H1 (cell line): ENCODE measurements around the gene COL4A2. TPM values are rescaled to one million over a fixed set of nuclear protein-coding genes. Genes with fewer than 3 reads are reported as not detected.

Source experiments
- CTCF ChIA-PET: fragments of 300-600 bp; sonication (Branson Sonifier 250); formaldehyde crosslinking; loops from one replicate; lab custom pipeline; 2021; ENCODE audit not compliant: partially characterized antibody; lab: Charles Lee
- POLR2A ChIA-PET: fragments of 300-600 bp; sonication (Branson Sonifier 250); formaldehyde crosslinking; loops from one replicate; lab custom pipeline; 2021; ENCODE audit warnings: inconsistent platforms; ENCODE audit not compliant: partially characterized antibody; lab: Charles Lee
- DNase-seq, 2 experiments: peaks; one replicate each; pipeline versions ENCODE4 v3.0.0 to v3.0.0-alpha.2; 2010 to 2022; ENCODE audit warnings: low spot score in 2 of 2, low read depth in 1 of 2, mixed read lengths in 1 of 2
- FAIRE-seq: peaks from 2 replicates; lab custom pipeline; 2011; peaks lifted over from hg19 to GRCh38; lab: Jason Lieb, UNC
- H2AFZ ChIP-seq: 2 replicates; pipeline ENCODE4 v1.8.1; 2012; ENCODE audit warnings: low read length, inconsistent platforms
- H2AK5ac ChIP-seq: 2 replicates; pipeline ENCODE4 v1.6.1; 2013; ENCODE audit warnings: low read depth, low read length
- H2BK120ac ChIP-seq: replicated peaks from 2 replicates; pipeline ENCODE3; 2013; ENCODE audit warnings: low read depth, low read length, inconsistent platforms
- H2BK12ac ChIP-seq: 2 replicates; pipeline ENCODE4 v1.6.1; 2013; ENCODE audit warnings: low read depth, low read length
- H2BK15ac ChIP-seq: 2 replicates; pipeline ENCODE4 v1.6.1; 2013; ENCODE audit warnings: low read length
- H2BK20ac ChIP-seq: 2 replicates; pipeline ENCODE4 v1.6.1; 2013; ENCODE audit warnings: low read length
- H2BK5ac ChIP-seq: 2 replicates; pipeline ENCODE4 v1.6.1; 2013; ENCODE audit warnings: low read depth, low read length
- H3K14ac ChIP-seq: 2 replicates; pipeline ENCODE4 v1.6.1; 2013; ENCODE audit warnings: inconsistent platforms; ENCODE audit not compliant: insufficient read length
- H3K18ac ChIP-seq: 2 replicates; pipeline ENCODE4 v1.6.1; 2013; ENCODE audit warnings: low read length; ENCODE audit errors: extremely low read depth
- H3K23ac ChIP-seq: 2 replicates; pipeline ENCODE4 v1.6.1; 2013; ENCODE audit warnings: inconsistent platforms; ENCODE audit not compliant: insufficient read length
- H3K23me2 ChIP-seq: 2 replicates; pipeline ENCODE4 v1.6.1; 2013; ENCODE audit warnings: low read depth, low read length
- H3K27ac ChIP-seq: 2 replicates; pipeline ENCODE4 v1.6.1; 2011; ENCODE audit warnings: low read depth, low read length, inconsistent platforms
- H3K27me3 ChIP-seq, 4 experiments: replicated peaks in 1 of 4; 1 replicate in 1 of 4; 2 replicates in 3 of 4; pipeline versions ENCODE4 v1.6.1 to v1.8.1; 2011 to 2013; ENCODE audit warnings: low read length in 3 of 4, mild to moderate bottlenecking in 3 of 4, inconsistent platforms in 2 of 4, mixed read lengths in 2 of 4, moderate library complexity in 1 of 4; ENCODE audit not compliant: control insufficient read depth in 3 of 4, insufficient read depth in 3 of 4; ENCODE audit errors: extremely low read depth in 1 of 4
- H3K36me3 ChIP-seq, 4 experiments: 2 replicates each; pipeline versions ENCODE4 v1.6.1 to v1.8.1; 2011 to 2013; ENCODE audit warnings: mild to moderate bottlenecking in 4 of 4, low read length in 3 of 4, moderate library complexity in 2 of 4, control low read depth in 1 of 4, inconsistent platforms in 1 of 4; ENCODE audit not compliant: insufficient read depth in 4 of 4, control insufficient read depth in 2 of 4
- H3K4ac ChIP-seq: replicated peaks from 2 replicates; pipeline ENCODE3; 2013; ENCODE audit warnings: low read length, low read depth, mixed read lengths, inconsistent platforms; ENCODE audit not compliant: insufficient read length
- H3K4me1 ChIP-seq, 4 experiments: replicated peaks in 1 of 4; 1 replicate in 1 of 4; 2 replicates in 3 of 4; pipeline versions ENCODE4 v1.6.1 to v1.8.1; 2011 to 2013; ENCODE audit warnings: low read length in 3 of 4, inconsistent platforms in 2 of 4, mixed read lengths in 1 of 4; ENCODE audit not compliant: insufficient read depth in 4 of 4, control insufficient read depth in 3 of 4
- H3K4me2 ChIP-seq, 2 experiments: 2 replicates each; pipeline versions ENCODE4 v1.6.1 to v1.8.1; 2011 to 2013; ENCODE audit warnings: low read depth in 2 of 2, low read length in 2 of 2, control low read depth in 1 of 2, inconsistent platforms in 1 of 2, mild to moderate bottlenecking in 1 of 2; ENCODE audit not compliant: insufficient read depth in 1 of 2
- H3K4me3 ChIP-seq, 4 experiments: fragments of 200-600, 300-600 bp in 1 of 4; sonication (generic), shearing (Covaris generic), sonication (Bioruptor Twin) in 1 of 4; 2 replicates each; pipeline versions ENCODE4 v1.5.1 to v1.8.1; 2011 to 2016; ENCODE audit warnings: low read length in 4 of 4, low read depth in 3 of 4, control low read depth in 2 of 4, inconsistent platforms in 2 of 4, mild to moderate bottlenecking in 2 of 4, mixed read lengths in 1 of 4, moderate library complexity in 1 of 4; ENCODE audit not compliant: insufficient read depth in 2 of 4; ENCODE audit errors: extremely low read depth in 1 of 4
- H3K56ac ChIP-seq: replicated peaks from 2 replicates; pipeline ENCODE3; 2013; ENCODE audit warnings: low read depth, mild to moderate bottlenecking, mixed read lengths, low read length, inconsistent platforms; ENCODE audit not compliant: insufficient read length
- H3K79me1 ChIP-seq: 2 replicates; pipeline ENCODE4 v1.6.1; 2013; ENCODE audit warnings: low read depth, low read length, control low read depth
- H3K79me2 ChIP-seq, 2 experiments: 2 replicates each; pipeline versions ENCODE4 v1.6.1 to v1.8.1; 2012 to 2013; ENCODE audit warnings: low read length in 2 of 2, mild to moderate bottlenecking in 2 of 2, inconsistent platforms in 1 of 2; ENCODE audit not compliant: insufficient read depth in 2 of 2, control insufficient read depth in 1 of 2
- H3K9ac ChIP-seq, 4 experiments: replicated peaks in 1 of 4; 1 replicate in 1 of 4; 2 replicates in 3 of 4; pipeline versions ENCODE4 v1.6.1 to v1.8.1; 2011 to 2013; ENCODE audit warnings: low read depth in 3 of 4, low read length in 3 of 4, control low read depth in 2 of 4, mild to moderate bottlenecking in 2 of 4, moderate library complexity in 2 of 4, inconsistent platforms in 1 of 4; ENCODE audit errors: extremely low read depth in 1 of 4
- H3K9me3 ChIP-seq, 2 experiments: 2 replicates each; pipeline versions ENCODE4 v1.6.1 to v1.8.1; 2012 to 2013; ENCODE audit warnings: mild to moderate bottlenecking in 2 of 2, moderate library complexity in 2 of 2, control low read depth in 1 of 2, inconsistent platforms in 1 of 2, low read depth in 1 of 2, low read length in 1 of 2, mixed read lengths in 1 of 2; ENCODE audit not compliant: insufficient read depth in 2 of 2
- H4K20me1 ChIP-seq, 2 experiments: replicated peaks in 1 of 2; 2 replicates each; pipeline versions ENCODE3 to v1.8.1; 2011 to 2013; ENCODE audit warnings: inconsistent platforms in 2 of 2, low read length in 2 of 2, mild to moderate bottlenecking in 1 of 2; ENCODE audit not compliant: insufficient read depth in 2 of 2, control insufficient read depth in 1 of 2
- H4K5ac ChIP-seq: 2 replicates; pipeline ENCODE4 v1.6.1; 2013; ENCODE audit warnings: low read length, low read depth, mixed read lengths, inconsistent platforms; ENCODE audit not compliant: insufficient read length
- H4K8ac ChIP-seq: 2 replicates; pipeline ENCODE4 v1.8.0; 2013; ENCODE audit warnings: mild to moderate bottlenecking, moderate library complexity, low read length, inconsistent platforms; ENCODE audit not compliant: insufficient read depth; ENCODE audit errors: extremely low read depth
- H4K91ac ChIP-seq: replicated peaks from 2 replicates; pipeline ENCODE3; 2013; ENCODE audit warnings: low read length, mixed read lengths, inconsistent platforms; ENCODE audit not compliant: insufficient read length
- CHD1 ChIP-seq: IDR thresholded peaks from 2 replicates; pipeline ENCODE4 v1.6.1; 2012; ENCODE audit warnings: low read depth, low read length, improper control_type of control experiment
- CTBP2 ChIP-seq: IDR thresholded peaks from 2 replicates; pipeline ENCODE4 v1.7.0; 2011; ENCODE audit warnings: borderline replicate concordance, mild to moderate bottlenecking, moderate library complexity, mixed read lengths, low read length; ENCODE audit not compliant: insufficient read depth, insufficient read length
- CTCF ChIP-seq, 3 experiments: IDR thresholded peaks; 1 replicate in 2 of 3; 2 replicates in 1 of 3; pipeline versions ENCODE4 v1.5.1 to v1.6.1; 2011; ENCODE audit warnings: low read length in 3 of 3, mild to moderate bottlenecking in 3 of 3, inconsistent platforms in 2 of 3, low read depth in 1 of 3, moderate library complexity in 1 of 3; ENCODE audit not compliant: insufficient read depth in 1 of 3; ENCODE audit errors: control extremely low read depth in 1 of 3
- EGR1 ChIP-seq: IDR thresholded peaks from 2 replicates; pipeline ENCODE4 v1.6.1; 2011; ENCODE audit warnings: low read depth, low read length, borderline replicate concordance
- PHF8 ChIP-seq: fragments of 200-600 bp; sonication (generic); conservative IDR thresholded peaks from 2 replicates; pipeline ENCODE4 v1.7.1; 2012; ENCODE audit warnings: low read depth, mild to moderate bottlenecking, inconsistent platforms, low read length, moderate library complexity
- RBBP5 ChIP-seq: IDR thresholded peaks from 2 replicates; pipeline ENCODE4 v1.7.1; 2012; ENCODE audit warnings: low read depth, mild to moderate bottlenecking, inconsistent platforms, low read length, moderate library complexity, borderline replicate concordance
- RXRA ChIP-seq: IDR thresholded peaks from 2 replicates; pipeline ENCODE4 v1.6.1; 2011; ENCODE audit warnings: low read depth, mild to moderate bottlenecking, low read length, moderate library complexity; ENCODE audit not compliant: insufficient read depth
- SIN3A ChIP-seq, 2 experiments: IDR thresholded peaks in 1 of 2; conservative IDR thresholded peaks in 1 of 2; 2 replicates each; pipeline ENCODE4 v1.6.1; 2011 to 2012; ENCODE audit warnings: low read length in 2 of 2, improper control_type of control experiment in 1 of 2, low read depth in 1 of 2, mild to moderate bottlenecking in 1 of 2
- SUZ12 ChIP-seq: fragments of 200-600 bp; sonication (generic); IDR thresholded peaks from 2 replicates; pipeline ENCODE4 v1.6.1; 2012; ENCODE audit warnings: mild to moderate bottlenecking, inconsistent platforms, low read length, moderate library complexity, mixed read lengths
- TAF7 ChIP-seq: optimal IDR thresholded peaks from 2 replicates; pipeline ENCODE3; 2011; ENCODE audit warnings: low read depth, mild to moderate bottlenecking, inconsistent platforms, low read length, moderate library complexity, borderline replicate concordance
- YY1 ChIP-seq: IDR thresholded peaks from 2 replicates; pipeline ENCODE4 v1.6.1; 2011; ENCODE audit warnings: low read depth, mild to moderate bottlenecking, low read length
- WGBS, 2 experiments: shearing (Covaris generic) in 1 of 2; methylation state at CpG; one replicate each; pipeline versions ENCODE4 v1.1.6 to v1.1.7; 2013 to 2015; ENCODE audit warnings: low lambda C conversion rate in 2 of 2, mixed read lengths in 2 of 2, inconsistent platforms in 1 of 2, low coverage in 1 of 2, missing lambda C conversion rate in 1 of 2; ENCODE audit not compliant: insufficient replicate concordance in 2 of 2, insufficient coverage in 1 of 2, insufficient read length in 1 of 2; ENCODE audit errors: extremely low coverage in 1 of 2, missing lambda C conversion rate in 1 of 2; 5-methylcytosine and 5-hydroxymethylcytosine counted together
- polyA plus RNA-seq, 7 experiments: library from polyadenylated mRNA; depleted of rRNA in 3 of 7; stranded (reverse) in 5 of 7; unstranded in 2 of 7; fragments of >200 nt in 5 of 7; fragments of 200-250 nt in 2 of 7; gene quantifications; 1 replicate in 5 of 7; 2 replicates in 1 of 7; 4 replicates in 1 of 7; pipeline versions ENCODE4 v1.2.1 to v1.2.3, GENCODE V29; 2011 to 2013; ENCODE audit warnings: missing spikeins in 2 of 7, mixed read lengths in 2 of 7
- total RNA-seq: library from RNA; stranded (reverse); fragmentation: NEBNext Ultra II Directional; extraction: Animal tissue kit (Norgen Biotek cat#: 25700); gene quantifications from 2 replicates; pipeline ENCODE4 v1.2.1, GENCODE V29; 2021

COL4A2 gene
- total and polyA plus RNA-seq, 2 of the 8 experiments (the other 6 are each of a cell fraction or from before 2014, with no cell fraction given): 80.4 to 87.3 TPM

GRCh38 chr13:110272227-110272626 lies 34.9 kb upstream of the COL4A2 start:
- Histone ChIP-seq H4K20me1 (no peaks in the 10 kb centered on the region), H3K36me3 (no peaks in the 10 kb centered on the region), H3K23me2 (no peaks in the 10 kb centered on the region), H2AK5ac (no peak overlapping the region), H3K4me1 (peaks cover 3 to 16% (median 6%) of the 10 kb centered on the region in 4 experiments; a peak in 6 of 7 replicates), H2BK20ac (no peak overlapping the region), H3K4me3 (no peak overlapping the region), H3K56ac (no peak overlapping the region), H2BK5ac (no peak overlapping the region), H3K18ac (no peak overlapping the region), H3K4ac (no peak overlapping the region), H3K79me2 (peaks cover 0 to 7% of the 10 kb centered on the region in 2 experiments; a peak in 2 of 4 replicates), H3K23ac (no peak overlapping the region), H3K9ac (no peak overlapping the region), H3K79me1 (peaks cover 10% of the 10 kb centered on the region; the same call in 1 of the 2 replicates), H3K27me3 (no peaks in the 10 kb centered on the region; a peak in 1 of 7 replicates), H2BK120ac (no peak overlapping the region), H3K9me3 (no peaks in the 10 kb centered on the region), H3K14ac (no peak overlapping the region), H4K8ac (no peak overlapping the region), H2AFZ (no peak overlapping the region), H3K4me2 (no peak overlapping the region), H2BK15ac (no peak overlapping the region), H4K5ac (no peak overlapping the region), H2BK12ac (no peak overlapping the region), H3K27ac (no peak overlapping the region), H4K91ac (no peak overlapping the region)
- FAIRE-seq (no peak), DNase-seq (peak in 1 of 2 experiments; percentile 17)
- CTCF ChIA-PET: no interaction called here
- WGBS, 2 experiments: 88% methylated on average over 5 of the region's 5 CpGs; no CpG with 5 or more reads in 1 of the 2 experiments
- POLR2A ChIA-PET: no interaction called here
- TF ChIP-seq CTBP2 (no peak), RXRA (no peak), RBBP5 (no peak), PHF8 (no peak), YY1 (no peak), SUZ12 (no peak), CHD1 (no peak), CTCF (IDR thresholded peaks at IDR 0.05; ENCODE audit: control extremely low read depth in 1 of 3, insufficient read depth in 1 of 3, low read depth in 1 of 3, low read length in 3 of 3) (no peak), SIN3A (conservative IDR thresholded peaks at IDR 0.05 in 1 of 2, IDR thresholded peaks at IDR 0.05 in 1 of 2; ENCODE audit: low read depth in 1 of 2, low read length in 2 of 2) (no peak), EGR1 (no peak), TAF7 (no peak)
